H1 (cell line): ENCODE results near the gene PGP. TPM values are rescaled to one million over a fixed set of nuclear protein-coding genes. Genes with fewer than 3 reads are reported as not detected.

Source experiments
- polyA plus RNA-seq, 7 experiments: library from polyadenylated mRNA; depleted of rRNA in 3 of 7; stranded (reverse) in 5 of 7; unstranded in 2 of 7; fragments of >200 nt in 5 of 7; fragments of 200-250 nt in 2 of 7; gene quantifications; 1 replicate in 5 of 7; 2 replicates in 1 of 7; 4 replicates in 1 of 7; pipeline versions ENCODE4 v1.2.1 to v1.2.3, GENCODE V29; 2011 to 2013; ENCODE audit warnings: missing spikeins in 2 of 7, mixed read lengths in 2 of 7
- total RNA-seq: library from RNA; stranded (reverse); fragmentation: NEBNext Ultra II Directional; extraction: Animal tissue kit (Norgen Biotek cat#: 25700); gene quantifications from 2 replicates; pipeline ENCODE4 v1.2.1, GENCODE V29; 2021

PGP gene
- total and polyA plus RNA-seq, 2 of the 8 experiments (the other 6 are each of a cell fraction or from before 2014, with no cell fraction given) = 30.9 to 55.9 TPM

Other genes starting within 250 kb of the PGP start
- not detected in 2 replicates for gene RNF151, start 248.0 kb downstream of the PGP start, total RNA-seq
- 0.17 TPM in 1 of 2 replicates, not detected in the other for gene RNF151, start 248.0 kb downstream of the PGP start, polyA plus RNA-seq (2011; rRNA removed)
- gene TBL3, start 242.8 kb downstream of the PGP start, total RNA-seq = 65.8 and 66.8 TPM in 2 replicates
- gene TBL3, start 242.8 kb downstream of the PGP start, polyA plus RNA-seq (2011; rRNA removed) = 137 and 159 TPM in 2 replicates
- gene NOXO1, start 233.4 kb downstream of the PGP start, total RNA-seq = 2.5 and 3.3 TPM in 2 replicates
- gene NOXO1, start 233.4 kb downstream of the PGP start, polyA plus RNA-seq (2011; rRNA removed) = 1.3 and 2.6 TPM in 2 replicates
- gene GFER, start 230.6 kb downstream of the PGP start, total RNA-seq = 37.9 and 45.4 TPM in 2 replicates
- gene GFER, start 230.6 kb downstream of the PGP start, polyA plus RNA-seq (2011; rRNA removed) = 17.7 and 29.1 TPM in 2 replicates
- 36.2 and 38.8 TPM in 2 replicates for gene SYNGR3, start 224.9 kb downstream of the PGP start, total RNA-seq
- 49.9 and 72.3 TPM in 2 replicates for gene SYNGR3, start 224.9 kb downstream of the PGP start, polyA plus RNA-seq (2011; rRNA removed)
- gene ZNF598, start 205.0 kb downstream of the PGP start, total RNA-seq = 47.6 and 51.7 TPM in 2 replicates
- 29.3 and 43.0 TPM in 2 replicates for gene ZNF598, start 205.0 kb downstream of the PGP start, polyA plus RNA-seq (2011; rRNA removed)
- gene NPW, start 195.1 kb downstream of the PGP start, total RNA-seq = 8.1 and 10.3 TPM in 2 replicates
- gene NPW, start 195.1 kb downstream of the PGP start, polyA plus RNA-seq (2011; rRNA removed) = 4.0 and 7.8 TPM in 2 replicates
- gene NHERF2, start 187.9 kb downstream of the PGP start, total RNA-seq = 19.3 and 19.6 TPM in 2 replicates
- gene NHERF2, start 187.9 kb downstream of the PGP start, polyA plus RNA-seq (2011; rRNA removed) = 13.9 and 22.4 TPM in 2 replicates
- 70.9 and 84.5 TPM in 2 replicates for gene NTHL1, start 167.0 kb downstream of the PGP start, total RNA-seq
- gene NTHL1, start 167.0 kb downstream of the PGP start, polyA plus RNA-seq (2011; rRNA removed) = 150 and 209 TPM in 2 replicates
- gene TSC2, start 166.9 kb downstream of the PGP start, total RNA-seq = 91.1 and 96.6 TPM in 2 replicates
- gene TSC2, start 166.9 kb downstream of the PGP start, polyA plus RNA-seq (2011; rRNA removed) = 65.9 and 90.2 TPM in 2 replicates
- gene PKD1, start 78.9 kb downstream of the PGP start, total RNA-seq = 52.7 and 63.5 TPM in 2 replicates
- 40.6 and 59.4 TPM in 2 replicates for gene PKD1, start 78.9 kb downstream of the PGP start, polyA plus RNA-seq (2011; rRNA removed)
- gene RAB26, start 66.2 kb downstream of the PGP start, total RNA-seq = 4.3 and 5.3 TPM in 2 replicates
- gene RAB26, start 66.2 kb downstream of the PGP start, polyA plus RNA-seq (2011; rRNA removed) = 5.4 and 6.6 TPM in 2 replicates
- 148 and 155 TPM in 2 replicates for gene TRAF7, start 59.1 kb downstream of the PGP start, total RNA-seq
- gene TRAF7, start 59.1 kb downstream of the PGP start, polyA plus RNA-seq (2011; rRNA removed) = 96.8 and 140 TPM in 2 replicates
- gene CASKIN1, start 18.2 kb downstream of the PGP start, total RNA-seq = 6.4 and 6.5 TPM in 2 replicates
- 1.2 and 2.7 TPM in 2 replicates for gene CASKIN1, start 18.2 kb downstream of the PGP start, polyA plus RNA-seq (2011; rRNA removed)
- 67.6 and 69.6 TPM in 2 replicates for gene MLST8, start 9.4 kb downstream of the PGP start, total RNA-seq
- 321 and 440 TPM in 2 replicates for gene MLST8, start 9.4 kb downstream of the PGP start, polyA plus RNA-seq (2011; rRNA removed)
- 6.1 and 8.5 TPM in 2 replicates for gene BRICD5, start 4.0 kb downstream of the PGP start, total RNA-seq
- gene BRICD5, start 4.0 kb downstream of the PGP start, polyA plus RNA-seq (2011; rRNA removed) = 8.6 and 14.2 TPM in 2 replicates
- 21.9 and 22.2 TPM in 2 replicates for gene E4F1, start 8.8 kb upstream of the PGP start, total RNA-seq
- 27.0 and 34.2 TPM in 2 replicates for gene E4F1, start 8.8 kb upstream of the PGP start, polyA plus RNA-seq (2011; rRNA removed)
- gene DNASE1L2, start 21.6 kb upstream of the PGP start, total RNA-seq = 0.19 and 0.35 TPM in 2 replicates
- 0.75 and 0.97 TPM in 2 replicates for gene DNASE1L2, start 21.6 kb upstream of the PGP start, polyA plus RNA-seq (2011; rRNA removed)
- gene ECI1, start 36.7 kb upstream of the PGP start, total RNA-seq = 79.5 and 80.0 TPM in 2 replicates
- gene ECI1, start 36.7 kb upstream of the PGP start, polyA plus RNA-seq (2011; rRNA removed) = 151 and 154 TPM in 2 replicates
- gene RNPS1, start 53.3 kb upstream of the PGP start, total RNA-seq = 330 and 357 TPM in 2 replicates
- gene RNPS1, start 53.3 kb upstream of the PGP start, polyA plus RNA-seq (2011; rRNA removed) = 350 and 516 TPM in 2 replicates
- gene ABCA3, start 125.9 kb upstream of the PGP start, total RNA-seq = 7.9 TPM in 2 replicates
- gene ABCA3, start 125.9 kb upstream of the PGP start, polyA plus RNA-seq (2011; rRNA removed) = 5.7 and 8.8 TPM in 2 replicates
- 54.3 and 55.9 TPM in 2 replicates for gene CCNF, start 214.6 kb upstream of the PGP start, total RNA-seq
- 15.4 and 25.5 TPM in 2 replicates for gene CCNF, start 214.6 kb upstream of the PGP start, polyA plus RNA-seq (2011; rRNA removed)
- gene TEDC2, start 245.3 kb upstream of the PGP start, total RNA-seq = 54.2 and 54.6 TPM in 2 replicates
- gene TEDC2, start 245.3 kb upstream of the PGP start, polyA plus RNA-seq (2011; rRNA removed) = 55.6 and 71.2 TPM in 2 replicates